HCT116 (cell line): ENCODE data around the gene DHRSX. TPM values are rescaled to one million over a fixed set of nuclear protein-coding genes. Genes with fewer than 3 reads are reported as not detected.

Source experiments
- ATAC-seq: fragments of 200-7000 bp; cut with Tn5 transposase; 2 replicates; pipeline ENCODE4 v1.9.1; 2020; ENCODE audit warnings: mild to moderate bottlenecking, moderate library complexity
- BruUV-seq: library from RNA; stranded (reverse); fragments of 400-500 nt; replicated peaks from 2 replicates; lab custom pipeline; 2021; lab: Mats Ljungman, UMichigan
- CTCF ChIA-PET: fragments of 300-600 bp; sonication (Branson Sonifier 250); formaldehyde crosslinking; loops from one replicate; lab custom pipeline; 2021; ENCODE audit warnings: antibody characterized with exemption; lab: Charles Lee
- POLR2A ChIA-PET: fragments of 300-600, 350-600 bp; sonication (Branson Sonifier 250); formaldehyde crosslinking; loops from one replicate; lab custom pipeline; 2021; ENCODE audit warnings: antibody characterized with exemption; lab: Charles Lee
- RAD21 ChIA-PET, 2 experiments: fragments of 300-600 bp; sonication (Branson Sonifier 250); formaldehyde crosslinking; loops; one replicate each; lab custom pipeline; 2023; ENCODE audit warnings: low total read pairs in 2 of 2; ENCODE audit not compliant: uncharacterized antibody in 2 of 2, unreplicated experiment in 2 of 2, low non-redundant PET in 1 of 2; lab: Charles Lee
- DNase-seq: peaks from one replicate; pipeline ENCODE4 v3.0.0-alpha.2; 2010; ENCODE audit warnings: low read depth, low spot score
- H2AFZ ChIP-seq: fragments of 200-600 bp; shearing (Covaris generic), sonication (generic); 2 replicates; pipeline ENCODE4 v1.6.1; 2017; ENCODE audit warnings: low read depth, mixed run types, mixed read lengths, antibody characterized with exemption, low read length; ENCODE audit not compliant: poor library complexity, severe bottlenecking
- H3K27ac ChIP-seq: 2 replicates; pipeline ENCODE4 v1.5.1; 2012; ENCODE audit warnings: low read depth, low read length
- H3K27me3 ChIP-seq: fragments of 200-600 bp; sonication (generic); 2 replicates; pipeline ENCODE4 v1.6.1; 2016; ENCODE audit warnings: mixed run types, low read length, mixed read lengths; ENCODE audit not compliant: insufficient read depth
- H3K36me3 ChIP-seq, 2 experiments: fragments of 200-500 bp in 1 of 2; fragments of 200-600 bp in 1 of 2; sonication (Bioruptor generic) in 1 of 2; sonication (generic) in 1 of 2; 2 replicates each; pipeline versions ENCODE4 v1.5.1 to v1.6.1; 2014 to 2016; ENCODE audit warnings: low read length in 2 of 2, inconsistent platforms in 1 of 2, mixed read lengths in 1 of 2, mixed run types in 1 of 2; ENCODE audit not compliant: insufficient read depth in 2 of 2, control insufficient read depth in 1 of 2
- H3K4me1 ChIP-seq, 2 experiments: fragments of 200-600 bp in 1 of 2; sonication (generic) in 1 of 2; 2 replicates each; pipeline versions ENCODE4 v1.5.1 to v1.6.1; 2012 to 2017; ENCODE audit warnings: low read length in 2 of 2, inconsistent platforms in 1 of 2, mild to moderate bottlenecking in 1 of 2, mixed read lengths in 1 of 2, mixed run types in 1 of 2, moderate library complexity in 1 of 2; ENCODE audit not compliant: insufficient read depth in 2 of 2, control insufficient read depth in 1 of 2
- H3K4me2 ChIP-seq: fragments of 200-600 bp; sonication (generic); 2 replicates; pipeline ENCODE4 v1.6.1; 2017; ENCODE audit warnings: mixed run types, low read length, mixed read lengths
- H3K4me3 ChIP-seq, 2 experiments: fragments of 200-600 bp in 1 of 2; sonication (generic) in 1 of 2; replicated peaks in 1 of 2; 2 replicates each; pipeline ENCODE4 v1.5.1; 2011 to 2016; ENCODE audit warnings: low read length in 2 of 2, control low read depth in 1 of 2, low read depth in 1 of 2, mild to moderate bottlenecking in 1 of 2, mixed read lengths in 1 of 2, mixed run types in 1 of 2
- H3K79me2 ChIP-seq: fragments of 200-600 bp; sonication (generic); 2 replicates; pipeline ENCODE4 v1.6.1; 2017; ENCODE audit warnings: mild to moderate bottlenecking, mixed run types, low read length, moderate library complexity, mixed read lengths; ENCODE audit not compliant: insufficient read depth
- H3K9ac ChIP-seq: fragments of 200-600 bp; sonication (generic); 2 replicates; pipeline ENCODE4 v1.6.1; 2016; ENCODE audit warnings: low read length, mixed read lengths
- H3K9me2 ChIP-seq: fragments of 200-600 bp; sonication (generic), shearing (Covaris generic); 2 replicates; pipeline ENCODE4 v1.6.1; 2017; ENCODE audit warnings: mixed run types, mild to moderate bottlenecking, moderate library complexity; ENCODE audit not compliant: insufficient read depth
- H3K9me3 ChIP-seq, 2 experiments: fragments of 200-500 bp in 1 of 2; fragments of 200-600 bp in 1 of 2; sonication (Bioruptor generic) in 1 of 2; sonication (generic) in 1 of 2; 2 replicates each; pipeline ENCODE4 v1.6.1; 2014 to 2017; ENCODE audit warnings: low read length in 2 of 2, mixed read lengths in 2 of 2, inconsistent platforms in 1 of 2, low read depth in 1 of 2, mild to moderate bottlenecking in 1 of 2, mixed run types in 1 of 2, moderate library complexity in 1 of 2; ENCODE audit not compliant: control insufficient read depth in 1 of 2, insufficient read depth in 1 of 2
- H4K20me1 ChIP-seq: fragments of 200-600 bp; sonication (generic), shearing (Covaris generic); 2 replicates; pipeline ENCODE4 v1.6.1; 2017; ENCODE audit warnings: mixed run types, mild to moderate bottlenecking, moderate library complexity; ENCODE audit not compliant: insufficient read depth
- ATF3 ChIP-seq: IDR thresholded peaks from 2 replicates; pipeline ENCODE4 v1.6.1; 2012
- CBX3 ChIP-seq: IDR thresholded peaks from 2 replicates; pipeline ENCODE4 v1.6.1; 2012; ENCODE audit warnings: low read depth
- CEBPB ChIP-seq: IDR thresholded peaks from 2 replicates; pipeline ENCODE4 v1.6.1; 2012; ENCODE audit warnings: low read depth
- EGR1 ChIP-seq: IDR thresholded peaks from 2 replicates; pipeline ENCODE4 v1.6.1; 2012; ENCODE audit warnings: low read depth
- ELF1 ChIP-seq: IDR thresholded peaks from 2 replicates; pipeline ENCODE4 v1.6.1; 2012; ENCODE audit warnings: low read depth, borderline replicate concordance
- EZH2 ChIP-seq: fragments of 200-600 bp; sonication (generic); IDR thresholded peaks from 2 replicates; pipeline ENCODE4 v1.6.1; 2017; ENCODE audit warnings: antibody characterized with exemption, mixed run types
- JUND ChIP-seq: IDR thresholded peaks from 2 replicates; pipeline ENCODE4 v1.6.1; 2012
- POLR2A ChIP-seq: IDR thresholded peaks from 2 replicates; pipeline ENCODE4 v1.7.0; 2011; ENCODE audit warnings: borderline replicate concordance; ENCODE audit not compliant: insufficient read depth, insufficient read length; ENCODE audit errors: extremely low read depth
- POLR2AphosphoS5 ChIP-seq: IDR thresholded peaks from 2 replicates; pipeline ENCODE4 v1.6.1; 2011; ENCODE audit warnings: mild to moderate bottlenecking, low read depth, low read length, moderate library complexity
- RAD21 ChIP-seq: IDR thresholded peaks from 2 replicates; pipeline ENCODE4 v1.6.1; 2012; ENCODE audit warnings: low read depth, mild to moderate bottlenecking
- REST ChIP-seq: IDR thresholded peaks from 2 replicates; pipeline ENCODE4 v1.6.1; 2012; ENCODE audit warnings: low read depth
- SRF ChIP-seq: IDR thresholded peaks from 2 replicates; pipeline ENCODE4 v1.6.1; 2012; ENCODE audit warnings: low read depth
- TCF7L2 ChIP-seq: IDR thresholded peaks from 2 replicates; pipeline ENCODE4 v1.7.0; 2011; ENCODE audit warnings: borderline replicate concordance, inconsistent platforms; ENCODE audit not compliant: insufficient read depth, insufficient read length; ENCODE audit errors: extremely low read depth
- YY1 ChIP-seq: IDR thresholded peaks from 2 replicates; pipeline ENCODE4 v1.6.1; 2011; ENCODE audit warnings: low read length, low read depth, moderate library complexity, mild to moderate bottlenecking; ENCODE audit not compliant: insufficient replicate concordance; ENCODE audit errors: extremely low read depth
- ZBTB33 ChIP-seq: IDR thresholded peaks from 2 replicates; pipeline ENCODE4 v1.6.1; 2011; ENCODE audit warnings: mild to moderate bottlenecking, low read length, moderate library complexity; ENCODE audit not compliant: insufficient replicate concordance; ENCODE audit errors: extremely low read depth
- ZFX ChIP-seq: fragments of 450-650 bp; IDR thresholded peaks from 2 replicates; pipeline ENCODE4 v1.6.1; 2017
- ZNF274 ChIP-seq: fragments of 200-500 bp; sonication (Bioruptor generic); IDR thresholded peaks from 2 replicates; pipeline ENCODE4 v1.6.1; 2014; ENCODE audit warnings: mild to moderate bottlenecking, low read depth, low read length, inconsistent platforms
- intact Hi-C: fragments of 100-400 bp; cut with micrococcal nuclease; formaldehyde crosslinking; loops from 2 replicates; pipeline ENCODE4 v1.10.0; 2022
- total RNA-seq: library from RNA; stranded (reverse); gene quantifications from one replicate; pipeline ENCODE4 v1.2.1, GENCODE V29; 2021; ENCODE audit not compliant: unreplicated experiment

DHRSX gene
- total RNA-seq, 1 experiment from 2014 or later = 11.9 TPM

- BruUV-seq = no TSS peak
- RAD21 ChIA-PET = no interaction called here
These were observed 15.8 kb upstream of the DHRSX start for GRCh38 chrX:2516623-2517022.

GRCh38 chrX:2514131-2514530 is 13.4 kb upstream of the DHRSX start:
- no TSS peak for BruUV-seq
- H3K9ac ChIP-seq = no peak overlapping the region
- CTCF ChIA-PET = no interaction called here
- H3K9me2 ChIP-seq = no peaks in the 10 kb centered on the region
- no peak overlapping the region for H3K4me2 ChIP-seq
- no peaks in the 10 kb centered on the region for H3K9me3 ChIP-seq
- H2AFZ ChIP-seq = no peak overlapping the region
- no peaks in the 10 kb centered on the region for H3K27me3 ChIP-seq
- POLR2A ChIA-PET = no interaction called here
- intact Hi-C loops = no loop called here
- no peak overlapping the region for H3K27ac ChIP-seq
- RAD21 ChIA-PET = no interaction called here
- H4K20me1 ChIP-seq = no peaks in the 10 kb centered on the region
- no peaks in the 10 kb centered on the region for H3K36me3 ChIP-seq
- no peaks in the 10 kb centered on the region for H3K79me2 ChIP-seq
- ATAC-seq = no peak
- DNase-seq = no peak
- no peaks in the 10 kb centered on the region for H3K4me1 ChIP-seq
- H3K4me3 ChIP-seq = no peak overlapping the region
- TF ChIP-seq CEBPB (no peak), JUND (no peak), EGR1 (no peak), SRF (no peak), ZFX (no peak), REST (no peak), RAD21 (no peak), YY1 (no peak), ZBTB33 (no peak), CBX3 (no peak), TCF7L2 (no peak), ATF3 (no peak), ZNF274 (no peak), EZH2 (no peak)

More at GRCh38 chrX:2516623-2517022, 15.8 kb upstream of the DHRSX start:
- intact Hi-C loops = no loop called here
- Histone ChIP-seq H3K4me3 (no peak overlapping the region), H2AFZ (no peak overlapping the region), H3K79me2 (no peaks in the 10 kb centered on the region), H3K9me2 (no peaks in the 10 kb centered on the region), H3K36me3 (no peaks in the 10 kb centered on the region), H3K27me3 (no peaks in the 10 kb centered on the region), H3K9me3 (no peaks in the 10 kb centered on the region), H3K4me2 (no peak overlapping the region), H3K4me1 (no peaks in the 10 kb centered on the region), H4K20me1 (no peaks in the 10 kb centered on the region), H3K9ac (no peak overlapping the region), H3K27ac (no peak overlapping the region)
- TF ChIP-seq ELF1 = no peak
- no peak for TF ChIP-seq CBX3
- no peak for TF ChIP-seq POLR2AphosphoS5
- TF ChIP-seq POLR2A = no peak
- POLR2A ChIA-PET = no interaction called here
- DNase-seq = no peak
- CTCF ChIA-PET = no interaction called here
- no peak for ATAC-seq
